ENCODE measurements around the gene RNF135. TPM values are rescaled to one million over a fixed set of nuclear protein-coding genes. Genes with fewer than 3 reads are reported as not detected.

Gene RNF135
- total and polyA plus RNA-seq, 10 of the 15 experiments (the other 5 are each of a cell fraction or from before 2014, with no cell fraction given), result 12.7 to 28.0 (median 18.7) TPM

DNA sequence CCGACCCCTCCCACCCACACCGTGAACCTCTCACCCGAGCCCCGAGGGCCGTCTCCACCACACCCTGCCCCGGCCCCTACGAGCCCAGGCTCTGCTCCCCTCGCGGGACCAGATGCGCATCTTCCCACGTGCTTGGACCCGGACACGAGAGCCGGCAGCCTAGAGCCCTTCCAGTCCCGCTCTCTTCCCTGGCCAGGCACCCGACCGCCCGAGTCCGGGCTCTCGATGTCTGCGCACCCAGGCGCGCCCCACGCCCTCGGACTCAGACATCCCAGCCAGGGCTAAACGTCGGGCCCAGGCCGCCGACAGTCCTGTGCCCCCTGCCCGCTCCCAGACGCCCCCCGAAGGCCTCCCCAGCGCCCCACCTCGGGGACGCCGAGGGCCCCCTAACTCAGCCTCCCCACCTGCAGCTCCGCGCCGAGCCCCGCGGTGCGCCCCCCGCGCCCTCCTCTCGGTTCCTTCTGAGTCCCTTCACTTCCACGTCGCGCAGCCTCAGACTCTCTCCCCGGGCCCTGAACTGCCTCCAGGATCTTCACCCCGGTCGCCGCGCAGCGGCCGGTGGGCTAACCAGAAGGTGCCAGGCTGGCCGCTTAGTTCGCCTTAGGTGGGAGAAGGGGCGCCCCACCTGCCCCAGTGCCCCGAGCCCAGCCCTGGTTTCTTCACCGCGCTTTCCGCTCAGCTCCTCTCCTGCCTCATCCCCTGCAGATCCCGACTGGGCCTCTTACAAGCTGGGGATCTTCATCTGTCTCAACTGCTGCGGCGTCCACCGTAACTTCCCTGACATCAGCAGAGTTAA, 48.4 kb upstream of the RNF135 start:
- ChIA-PET SMC1A (ENCODE audit: uncharacterized antibody, unreplicated experiment) (no interaction called here), RAD21 (ENCODE audit: unreplicated experiment) (interaction anchor here (0.6 to 1.6 kb wide), 3 partner anchors 12 to 25 kb away, joined by 3 read pairs; no protein-coding TSS in a partner anchor), POLR2A (no interaction called here), CTCF (interaction anchor here (0.6 kb wide), 1 partner anchor 1538 kb away, joined by 3 read pairs; no protein-coding TSS in a partner anchor)
- no peaks in the 10 kb centered on the region for H3K36me3 ChIP-seq (ENCODE audit: control insufficient read depth in 2 of 2, insufficient read depth in 2 of 2, low read length in 1 of 2)
- H3K4me2 ChIP-seq (ENCODE audit: control insufficient read depth, insufficient read depth), result peak overlapping the region; percentile 70
- H3K4me3 ChIP-seq, result peak overlapping the region; percentile 53
- WGBS (ENCODE audit: insufficient coverage, insufficient replicate concordance, low lambda C conversion rate, missing lambda C conversion rate), result 17% methylated on average over 52 of the region's 66 CpGs
- H4K20me1 ChIP-seq (ENCODE audit: control insufficient read depth, insufficient read depth), result no peaks in the 10 kb centered on the region
- no peak overlapping the region for H3K9ac ChIP-seq (ENCODE audit: control insufficient read depth, insufficient read depth, low read length)
- H2AFZ ChIP-seq (ENCODE audit: control insufficient read depth, low read depth, low read length), result peak overlapping the region; percentile 74
- ATAC-seq (peak; percentile 46), DNase-seq (ENCODE audit: low read depth, low spot score) (no peak), FAIRE-seq (no peak)
- H3K27ac ChIP-seq (ENCODE audit: control insufficient read depth, insufficient read depth), result no peak overlapping the region
- in situ Hi-C loops (cut with MboI) (no loop called here), intact Hi-C loops (cut with micrococcal nuclease; ENCODE audit: unreplicated experiment) (no loop called here)
- no TSS peak for BruUV-seq (replicated peaks)
- TF ChIP-seq MEF2B (IDR thresholded peaks at IDR 0.05; ENCODE audit: partially characterized antibody, poor library complexity, severe bottlenecking), result no peak
- no peak for TF ChIP-seq CEBPB (IDR thresholded peaks at IDR 0.05; ENCODE audit: borderline replicate concordance in 1 of 2, low read depth in 2 of 2, low read length in 2 of 2)
- TF ChIP-seq CHD4 (IDR thresholded peaks at IDR 0.05), result no peak
- no peak for TF ChIP-seq IRF5 (IDR thresholded peaks at IDR 0.05; ENCODE audit: borderline replicate concordance)
- no peak for TF ChIP-seq ZZZ3 (IDR thresholded peaks at IDR 0.05; ENCODE audit: control insufficient read depth, insufficient read length, low read depth)
- no peak for TF ChIP-seq ZNF274 (IDR thresholded peaks at IDR 0.05; ENCODE audit: insufficient read depth, insufficient read length)
- no peak for TF ChIP-seq BACH1 (IDR thresholded peaks at IDR 0.05; ENCODE audit: borderline replicate concordance)
- TF ChIP-seq RCOR1 (conservative IDR thresholded peaks at IDR 0.05; ENCODE audit: low read depth, low read length), result no peak
- TF ChIP-seq BRCA1 (IDR thresholded peaks at IDR 0.05; ENCODE audit: low read depth, low read length), result no peak
- TF ChIP-seq PML (IDR thresholded peaks at IDR 0.05; ENCODE audit: low read length), result no peak
- TF ChIP-seq, protein P1, sequence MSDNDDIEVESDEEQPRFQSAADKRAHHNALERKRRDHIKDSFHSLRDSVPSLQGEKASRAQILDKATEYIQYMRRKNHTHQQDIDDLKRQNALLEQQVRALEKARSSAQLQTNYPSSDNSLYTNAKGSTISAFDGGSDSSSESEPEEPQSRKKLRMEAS (IDR thresholded peaks at IDR 0.05; ENCODE audit: low read depth, low read length), result no peak
- TF ChIP-seq EZH2 (IDR thresholded peaks at IDR 0.05; ENCODE audit: borderline replicate concordance, control insufficient read depth, low read depth, low read length), result no peak
- no peak for TF ChIP-seq SRF (IDR thresholded peaks at IDR 0.05; ENCODE audit: low read depth in 2 of 2, low read length in 2 of 2)
- no peak for TF ChIP-seq SREBF2 (IDR thresholded peaks at IDR 0.05; ENCODE audit: low read length)
- TF ChIP-seq CREB1 (IDR thresholded peaks at IDR 0.05; ENCODE audit: low read depth), result no peak
- TF ChIP-seq SMARCA5 (IDR thresholded peaks at IDR 0.05), result no peak
- TF ChIP-seq KLF5 (IDR thresholded peaks at IDR 0.05; ENCODE audit: partially characterized antibody), result no peak
- TF ChIP-seq SUZ12 (IDR thresholded peaks at IDR 0.05; ENCODE audit: unreplicated experiment), result no peak
- TF ChIP-seq STAT3 (IDR thresholded peaks at IDR 0.05; ENCODE audit: low read depth, low read length), result no peak
- no peak for TF ChIP-seq HDAC2 (IDR thresholded peaks at IDR 0.05)
- peaks cover 6% of the 10 kb centered on the region for H3K4me1 ChIP-seq (ENCODE audit: control insufficient read depth, insufficient read depth, low read length)
- H3K79me2 ChIP-seq (ENCODE audit: control insufficient read depth, insufficient read depth, low read length), result no peaks in the 10 kb centered on the region
- no peaks in the 10 kb centered on the region for H3K9me3 ChIP-seq (replicated peaks; ENCODE audit: control insufficient read depth, insufficient read depth, low read length)
- peaks cover 0 to 2% of the 10 kb centered on the region in 2 experiments; a peak in 1 of 4 replicates for H3K27me3 ChIP-seq (replicated peaks in 1 of 2; ENCODE audit: control insufficient read depth in 2 of 2, insufficient read depth in 2 of 2, low read length in 1 of 2)

Measured in GM12878 (cell line).